Sigmoid colon (tissue), 4 donors: Measurements from ENCODE around the gene PHOX2B.

Source experiments
- EP300 ChIP-seq, 4 donors: sonication (generic); formaldehyde crosslinking; IDR thresholded peaks; one replicate each; pipeline ENCODE4 v1.6.1; 2017; ENCODE audit warnings: antibody characterized with exemption in 4 of 4
- POLR2A ChIP-seq, 2 donors: fragments of 450-650 bp; IDR thresholded peaks; one replicate each; pipeline ENCODE4 v1.6.1; 2016; ENCODE audit warnings: antibody characterized with exemption in 2 of 2, mild to moderate bottlenecking in 2 of 2, moderate library complexity in 2 of 2
- TF ChIP-seq, protein P1 (sequence below), 4 experiments: fragments of 450-650 bp in 3 of 4; fragments of 200-600 bp in 1 of 4; IDR thresholded peaks; one replicate each; pipeline ENCODE4 v1.5.1; 2016 to 2019; ENCODE audit warnings: antibody characterized with exemption in 4 of 4, mild to moderate bottlenecking in 3 of 4, moderate library complexity in 2 of 4

GRCh38 chr4:41785665-41786064 is 37.1 kb upstream of the PHOX2B start:
- TF ChIP-seq, protein P1, sequence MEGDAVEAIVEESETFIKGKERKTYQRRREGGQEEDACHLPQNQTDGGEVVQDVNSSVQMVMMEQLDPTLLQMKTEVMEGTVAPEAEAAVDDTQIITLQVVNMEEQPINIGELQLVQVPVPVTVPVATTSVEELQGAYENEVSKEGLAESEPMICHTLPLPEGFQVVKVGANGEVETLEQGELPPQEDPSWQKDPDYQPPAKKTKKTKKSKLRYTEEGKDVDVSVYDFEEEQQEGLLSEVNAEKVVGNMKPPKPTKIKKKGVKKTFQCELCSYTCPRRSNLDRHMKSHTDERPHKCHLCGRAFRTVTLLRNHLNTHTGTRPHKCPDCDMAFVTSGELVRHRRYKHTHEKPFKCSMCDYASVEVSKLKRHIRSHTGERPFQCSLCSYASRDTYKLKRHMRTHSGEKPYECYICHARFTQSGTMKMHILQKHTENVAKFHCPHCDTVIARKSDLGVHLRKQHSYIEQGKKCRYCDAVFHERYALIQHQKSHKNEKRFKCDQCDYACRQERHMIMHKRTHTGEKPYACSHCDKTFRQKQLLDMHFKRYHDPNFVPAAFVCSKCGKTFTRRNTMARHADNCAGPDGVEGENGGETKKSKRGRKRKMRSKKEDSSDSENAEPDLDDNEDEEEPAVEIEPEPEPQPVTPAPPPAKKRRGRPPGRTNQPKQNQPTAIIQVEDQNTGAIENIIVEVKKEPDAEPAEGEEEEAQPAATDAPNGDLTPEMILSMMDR (IDR thresholded peaks at IDR 0.05), result no peak
- no peak for TF ChIP-seq EP300 (IDR thresholded peaks at IDR 0.05)
- TF ChIP-seq POLR2A (IDR thresholded peaks at IDR 0.05), result no peak
